WTC11 (cell line): Measurements from ENCODE around the gene SSBP2. TPM values are rescaled to one million over a fixed set of nuclear protein-coding genes. Genes with fewer than 3 reads are reported as not detected.

ENCODE experiments used
- ATAC-seq: fragments of 200-7000 bp; cut with Tn5 transposase; 2 replicates; pipeline ENCODE4 v1.10.0; 2021; ENCODE audit warnings: mild to moderate bottlenecking, moderate library complexity
- Bru-seq: library from RNA; stranded (reverse); fragments of 400-500 nt; gene quantifications from one replicate; lab custom pipeline; 2021; lab: Mats Ljungman, UMichigan
- CTCF ChIA-PET: fragments of 300-600 bp; sonication (Branson Sonifier 250); formaldehyde crosslinking; loops from one replicate; lab custom pipeline; 2021; ENCODE audit warnings: antibody characterized with exemption; lab: Charles Lee
- POLR2A ChIA-PET: fragments of 350-600 bp; sonication (Branson Sonifier 250); formaldehyde crosslinking; loops from one replicate; lab custom pipeline; 2021; ENCODE audit warnings: antibody characterized with exemption; lab: Charles Lee
- DNase-seq: peaks from one replicate; pipeline ENCODE4 v3.0.0; 2021; ENCODE audit warnings: low spot score
- H3K27ac Mint-ChIP-seq: 2 replicates; pipeline ENCODE4 v1.8.0; 2021; ENCODE audit warnings: mixed read lengths
- H3K27me3 Mint-ChIP-seq: 2 replicates; pipeline ENCODE4 v1.8.0; 2021; ENCODE audit warnings: low read depth, mild to moderate bottlenecking, moderate library complexity, mixed read lengths
- H3K36me3 Mint-ChIP-seq: 2 replicates; pipeline ENCODE4 v1.8.0; 2021; ENCODE audit warnings: mixed read lengths
- H3K4me1 Mint-ChIP-seq: 2 replicates; pipeline ENCODE4 v1.8.0; 2022; ENCODE audit warnings: mixed read lengths
- H3K4me3 Mint-ChIP-seq: 2 replicates; pipeline ENCODE4 v1.8.0; 2021; ENCODE audit warnings: mild to moderate bottlenecking, moderate library complexity, mixed read lengths
- H3K9me3 Mint-ChIP-seq: 2 replicates; pipeline ENCODE4 v1.8.0; 2021; ENCODE audit warnings: mixed read lengths
- CBFB ChIP-seq: sonication (generic); formaldehyde crosslinking; IDR thresholded peaks from 2 replicates; pipeline ENCODE4 v1.8.1; 2022; ENCODE audit warnings: mild to moderate bottlenecking, low read depth, missing genetic modification reagents
- ETV6 ChIP-seq: sonication (generic); formaldehyde crosslinking; IDR thresholded peaks from 2 replicates; pipeline ENCODE4 v1.8.1; 2022; ENCODE audit warnings: mild to moderate bottlenecking, missing genetic modification reagents
- FOXJ3 ChIP-seq: sonication (generic); formaldehyde crosslinking; IDR thresholded peaks from 2 replicates; pipeline ENCODE4 v1.9.0; 2021; ENCODE audit warnings: missing genetic modification reagents, mild to moderate bottlenecking, borderline replicate concordance
- FOXK1 ChIP-seq: sonication (generic); formaldehyde crosslinking; IDR thresholded peaks from 2 replicates; pipeline ENCODE4 v1.8.0; 2022; ENCODE audit warnings: mild to moderate bottlenecking, moderate library complexity, missing genetic modification reagents
- MXD4 ChIP-seq: fragments of 250-450 bp; sonication (Bioruptor Pico); IDR thresholded peaks from 2 replicates; pipeline ENCODE4 v1.8.0; 2021; ENCODE audit warnings: mild to moderate bottlenecking, moderate library complexity, borderline replicate concordance
- OVOL2 ChIP-seq: fragments of 250-450 bp; sonication (Bioruptor Pico); IDR thresholded peaks from 2 replicates; pipeline ENCODE4 v1.9.0; 2021; ENCODE audit warnings: mild to moderate bottlenecking, borderline replicate concordance
- TP53 ChIP-seq: sonication (generic); formaldehyde crosslinking; IDR thresholded peaks from 2 replicates; pipeline ENCODE4 v1.8.1; 2023; ENCODE audit warnings: mild to moderate bottlenecking, missing genetic modification reagents
- USF1 ChIP-seq: sonication (generic); formaldehyde crosslinking; IDR thresholded peaks from 2 replicates; pipeline ENCODE4 v1.8.0; 2022; ENCODE audit warnings: mild to moderate bottlenecking, missing genetic modification reagents
- USF2 ChIP-seq: sonication (generic); formaldehyde crosslinking; IDR thresholded peaks from 2 replicates; pipeline ENCODE4 v1.8.1; 2023; ENCODE audit warnings: mild to moderate bottlenecking, missing genetic modification reagents, moderate library complexity
- ZBTB43 ChIP-seq: sonication (generic); formaldehyde crosslinking; IDR thresholded peaks from 2 replicates; pipeline ENCODE4 v1.8.1; 2023; ENCODE audit warnings: mild to moderate bottlenecking, missing genetic modification reagents
- long read RNA-seq, 3 experiments: library from RNA in 1 of 3; library from capped mRNA in 1 of 3; library from polyadenylated mRNA in 1 of 3; unstranded in 2 of 3; stranded (forward) in 1 of 3; transcript quantifications; one replicate each; pipeline ENCODE4 v2.0.0, GENCODE V29; 2021
- total RNA-seq: library from RNA; stranded (reverse); gene quantifications from 3 replicates; pipeline ENCODE4 v1.2.3, GENCODE V29; 2021
- TF ChIP-seq, protein P1 (sequence below): fragments of 250-450 bp; sonication (Bioruptor Pico); IDR thresholded peaks from 2 replicates; pipeline ENCODE4 v1.8.0; 2021; ENCODE audit warnings: mild to moderate bottlenecking
- TF ChIP-seq, protein P2 (sequence below): sonication (generic); formaldehyde crosslinking; IDR thresholded peaks from 2 replicates; pipeline ENCODE4 v1.8.0; 2023; ENCODE audit warnings: mild to moderate bottlenecking, missing genetic modification reagents
- TF ChIP-seq, protein P3 (sequence below): sonication (generic); formaldehyde crosslinking; IDR thresholded peaks from 2 replicates; pipeline ENCODE4 v1.8.1; 2022; ENCODE audit warnings: mild to moderate bottlenecking, missing genetic modification reagents, moderate library complexity, borderline replicate concordance
- TF ChIP-seq, protein P4 (sequence below): sonication (generic); formaldehyde crosslinking; IDR thresholded peaks from 2 replicates; pipeline ENCODE4 v1.8.0; 2022; ENCODE audit warnings: mild to moderate bottlenecking, missing genetic modification reagents
- TF ChIP-seq, protein P5 (sequence below): sonication (generic); formaldehyde crosslinking; IDR thresholded peaks from 2 replicates; pipeline ENCODE4 v1.8.0; 2023; ENCODE audit warnings: missing genetic modification reagents, mild to moderate bottlenecking, borderline replicate concordance

The SSBP2 gene
- 24.9 to 29.7 TPM (median 27.8 TPM) in 3 replicates for total RNA-seq
- percentile 65 among the genes with signal in this experiment for Bru-seq, nascent RNA
- long read RNA-seq, experiment 1, full-length matches to known transcripts, result 29 of 63 reads
- long read RNA-seq, experiment 1, partial matches to known transcripts, result 6 of 63 reads
- long read RNA-seq, experiment 1, other reads (novel, unspliced or antisense), result 28 of 63 reads
- long read RNA-seq, experiment 2, full-length matches to known transcripts, result 3 of 21 reads
- long read RNA-seq, experiment 2, partial matches to known transcripts, result 2 of 21 reads
- long read RNA-seq, experiment 2, other reads (novel, unspliced or antisense), result 16 of 21 reads
- long read RNA-seq, experiment 3, full-length matches to known transcripts, result 11 of 29 reads
- long read RNA-seq, experiment 3, partial matches to known transcripts, result 2 of 29 reads
- long read RNA-seq, experiment 3, other reads (novel, unspliced or antisense), result 16 of 29 reads

DNA sequence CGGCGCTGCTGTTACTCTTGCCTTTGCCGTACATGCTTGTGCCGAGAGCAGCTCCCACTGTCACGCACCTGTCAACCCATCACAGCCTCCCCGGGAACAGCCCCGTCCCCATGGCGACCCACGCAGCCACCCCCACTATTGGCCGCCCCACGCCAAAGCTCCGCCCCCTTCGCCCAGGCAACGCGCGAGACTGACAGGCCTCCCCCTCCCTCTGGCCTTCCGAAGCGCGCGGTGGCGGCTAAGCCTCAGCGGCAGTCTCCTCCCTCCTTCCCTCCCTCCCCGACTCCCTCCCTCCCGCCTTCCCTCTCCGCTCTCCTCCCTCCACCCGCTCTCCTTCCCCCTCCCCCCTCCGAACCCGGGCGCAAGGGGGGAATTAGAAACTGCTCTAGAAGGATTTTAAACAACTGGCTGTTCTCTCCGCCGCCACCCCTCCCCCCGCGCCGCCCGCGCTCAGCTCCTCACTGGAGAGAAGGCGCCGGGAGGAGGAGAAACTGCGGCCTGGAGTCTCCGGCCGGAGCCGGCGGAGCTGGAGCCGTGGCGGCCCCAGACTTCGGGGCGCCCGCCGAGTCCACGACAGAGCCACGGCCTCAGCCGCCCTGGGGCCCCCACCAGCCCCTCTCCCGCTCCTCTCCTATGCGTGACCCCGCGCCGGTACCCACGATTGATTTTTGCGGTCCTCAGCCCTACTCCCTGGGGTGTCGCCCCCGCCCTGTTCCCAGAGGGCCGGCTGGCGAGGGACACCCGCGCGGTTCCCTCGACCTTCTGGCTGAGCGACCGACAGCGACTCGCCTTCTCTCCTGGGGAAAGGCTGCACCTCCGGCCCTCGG is at the start of gene SSBP2:
SSBP2 (minus strand) TSS at position 89 of the 827 bp plus-strand sequence; CDS start at position 34, 55 bp downstream.
- H3K36me3 Mint-ChIP-seq, result no peaks in the 10 kb centered on the region
- H3K27ac Mint-ChIP-seq, result 0 out of 2 replicates have a peak within 1 kb of the TSS, but pooled peaks have one; percentile 18
- peak within 1 kb of the TSS; percentile 83 for H3K4me3 Mint-ChIP-seq
- H3K4me1 Mint-ChIP-seq, result peaks cover 54% of the 10 kb centered on the region
- ATAC-seq (peak; percentile 79), DNase-seq (peak; percentile 99)
- CTCF ChIA-PET, result interaction anchor here (1.0 to 6.6 kb wide), 8 partner anchors 87 to 544 kb away, joined by 3 to 104 read pairs (median 10); no protein-coding TSS in a partner anchor
- POLR2A ChIA-PET, result interaction anchor here (0.6 to 5.8 kb wide), 10 partner anchors 35 to 167 kb away, joined by 3 to 110 read pairs (median 4); no protein-coding TSS in a partner anchor
- no peaks in the 10 kb centered on the region for H3K9me3 Mint-ChIP-seq
- H3K27me3 Mint-ChIP-seq, result peaks cover 21% of the 10 kb centered on the region
- TF ChIP-seq ZBTB43 (CRISPR knock-in tag) (peak; percentile 74), FOXK1 (CRISPR knock-in tag) (peak; percentile 57; the same call in 1 of the 2 replicates), FOXJ3 (no peak), USF1 (CRISPR knock-in tag) (peak; percentile 38; the same call in 1 of the 2 replicates), ETV6 (0 out of 2 replicates have a peak, but pooled peaks have one; percentile 74), OVOL2 (no peak), TP53 (CRISPR knock-in tag) (peak; percentile 67; the same call in 1 of the 2 replicates), MXD4 (CRISPR knock-in tag) (no peak), USF2 (CRISPR knock-in tag) (no peak; the same call in 1 of the 2 replicates), CBFB (CRISPR knock-in tag) (peak; percentile 92; the same call in 1 of the 2 replicates)
- TF ChIP-seq, protein P1, sequence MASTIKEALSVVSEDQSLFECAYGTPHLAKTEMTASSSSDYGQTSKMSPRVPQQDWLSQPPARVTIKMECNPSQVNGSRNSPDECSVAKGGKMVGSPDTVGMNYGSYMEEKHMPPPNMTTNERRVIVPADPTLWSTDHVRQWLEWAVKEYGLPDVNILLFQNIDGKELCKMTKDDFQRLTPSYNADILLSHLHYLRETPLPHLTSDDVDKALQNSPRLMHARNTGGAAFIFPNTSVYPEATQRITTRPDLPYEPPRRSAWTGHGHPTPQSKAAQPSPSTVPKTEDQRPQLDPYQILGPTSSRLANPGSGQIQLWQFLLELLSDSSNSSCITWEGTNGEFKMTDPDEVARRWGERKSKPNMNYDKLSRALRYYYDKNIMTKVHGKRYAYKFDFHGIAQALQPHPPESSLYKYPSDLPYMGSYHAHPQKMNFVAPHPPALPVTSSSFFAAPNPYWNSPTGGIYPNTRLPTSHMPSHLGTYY (CRISPR knock-in tag), result 0 out of 2 replicates have a peak, but pooled peaks have one; percentile 39
- TF ChIP-seq, protein P2, sequence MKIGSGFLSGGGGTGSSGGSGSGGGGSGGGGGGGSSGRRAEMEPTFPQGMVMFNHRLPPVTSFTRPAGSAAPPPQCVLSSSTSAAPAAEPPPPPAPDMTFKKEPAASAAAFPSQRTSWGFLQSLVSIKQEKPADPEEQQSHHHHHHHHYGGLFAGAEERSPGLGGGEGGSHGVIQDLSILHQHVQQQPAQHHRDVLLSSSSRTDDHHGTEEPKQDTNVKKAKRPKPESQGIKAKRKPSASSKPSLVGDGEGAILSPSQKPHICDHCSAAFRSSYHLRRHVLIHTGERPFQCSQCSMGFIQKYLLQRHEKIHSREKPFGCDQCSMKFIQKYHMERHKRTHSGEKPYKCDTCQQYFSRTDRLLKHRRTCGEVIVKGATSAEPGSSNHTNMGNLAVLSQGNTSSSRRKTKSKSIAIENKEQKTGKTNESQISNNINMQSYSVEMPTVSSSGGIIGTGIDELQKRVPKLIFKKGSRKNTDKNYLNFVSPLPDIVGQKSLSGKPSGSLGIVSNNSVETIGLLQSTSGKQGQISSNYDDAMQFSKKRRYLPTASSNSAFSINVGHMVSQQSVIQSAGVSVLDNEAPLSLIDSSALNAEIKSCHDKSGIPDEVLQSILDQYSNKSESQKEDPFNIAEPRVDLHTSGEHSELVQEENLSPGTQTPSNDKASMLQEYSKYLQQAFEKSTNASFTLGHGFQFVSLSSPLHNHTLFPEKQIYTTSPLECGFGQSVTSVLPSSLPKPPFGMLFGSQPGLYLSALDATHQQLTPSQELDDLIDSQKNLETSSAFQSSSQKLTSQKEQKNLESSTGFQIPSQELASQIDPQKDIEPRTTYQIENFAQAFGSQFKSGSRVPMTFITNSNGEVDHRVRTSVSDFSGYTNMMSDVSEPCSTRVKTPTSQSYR, result peak; percentile 79; the same call in 1 of the 2 replicates
- TF ChIP-seq, protein P3, sequence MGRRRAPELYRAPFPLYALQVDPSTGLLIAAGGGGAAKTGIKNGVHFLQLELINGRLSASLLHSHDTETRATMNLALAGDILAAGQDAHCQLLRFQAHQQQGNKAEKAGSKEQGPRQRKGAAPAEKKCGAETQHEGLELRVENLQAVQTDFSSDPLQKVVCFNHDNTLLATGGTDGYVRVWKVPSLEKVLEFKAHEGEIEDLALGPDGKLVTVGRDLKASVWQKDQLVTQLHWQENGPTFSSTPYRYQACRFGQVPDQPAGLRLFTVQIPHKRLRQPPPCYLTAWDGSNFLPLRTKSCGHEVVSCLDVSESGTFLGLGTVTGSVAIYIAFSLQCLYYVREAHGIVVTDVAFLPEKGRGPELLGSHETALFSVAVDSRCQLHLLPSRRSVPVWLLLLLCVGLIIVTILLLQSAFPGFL (CRISPR knock-in tag), result no peak
- TF ChIP-seq, protein P4, sequence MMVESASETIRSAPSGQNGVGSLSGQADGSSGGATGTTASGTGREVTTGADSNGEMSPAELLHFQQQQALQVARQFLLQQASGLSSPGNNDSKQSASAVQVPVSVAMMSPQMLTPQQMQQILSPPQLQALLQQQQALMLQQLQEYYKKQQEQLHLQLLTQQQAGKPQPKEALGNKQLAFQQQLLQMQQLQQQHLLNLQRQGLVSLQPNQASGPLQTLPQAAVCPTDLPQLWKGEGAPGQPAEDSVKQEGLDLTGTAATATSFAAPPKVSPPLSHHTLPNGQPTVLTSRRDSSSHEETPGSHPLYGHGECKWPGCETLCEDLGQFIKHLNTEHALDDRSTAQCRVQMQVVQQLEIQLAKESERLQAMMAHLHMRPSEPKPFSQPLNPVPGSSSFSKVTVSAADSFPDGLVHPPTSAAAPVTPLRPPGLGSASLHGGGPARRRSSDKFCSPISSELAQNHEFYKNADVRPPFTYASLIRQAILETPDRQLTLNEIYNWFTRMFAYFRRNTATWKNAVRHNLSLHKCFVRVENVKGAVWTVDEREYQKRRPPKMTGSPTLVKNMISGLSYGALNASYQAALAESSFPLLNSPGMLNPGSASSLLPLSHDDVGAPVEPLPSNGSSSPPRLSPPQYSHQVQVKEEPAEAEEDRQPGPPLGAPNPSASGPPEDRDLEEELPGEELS (CRISPR knock-in tag), result peak; percentile 52; the same call in 1 of the 2 replicates
- TF ChIP-seq, protein P5, sequence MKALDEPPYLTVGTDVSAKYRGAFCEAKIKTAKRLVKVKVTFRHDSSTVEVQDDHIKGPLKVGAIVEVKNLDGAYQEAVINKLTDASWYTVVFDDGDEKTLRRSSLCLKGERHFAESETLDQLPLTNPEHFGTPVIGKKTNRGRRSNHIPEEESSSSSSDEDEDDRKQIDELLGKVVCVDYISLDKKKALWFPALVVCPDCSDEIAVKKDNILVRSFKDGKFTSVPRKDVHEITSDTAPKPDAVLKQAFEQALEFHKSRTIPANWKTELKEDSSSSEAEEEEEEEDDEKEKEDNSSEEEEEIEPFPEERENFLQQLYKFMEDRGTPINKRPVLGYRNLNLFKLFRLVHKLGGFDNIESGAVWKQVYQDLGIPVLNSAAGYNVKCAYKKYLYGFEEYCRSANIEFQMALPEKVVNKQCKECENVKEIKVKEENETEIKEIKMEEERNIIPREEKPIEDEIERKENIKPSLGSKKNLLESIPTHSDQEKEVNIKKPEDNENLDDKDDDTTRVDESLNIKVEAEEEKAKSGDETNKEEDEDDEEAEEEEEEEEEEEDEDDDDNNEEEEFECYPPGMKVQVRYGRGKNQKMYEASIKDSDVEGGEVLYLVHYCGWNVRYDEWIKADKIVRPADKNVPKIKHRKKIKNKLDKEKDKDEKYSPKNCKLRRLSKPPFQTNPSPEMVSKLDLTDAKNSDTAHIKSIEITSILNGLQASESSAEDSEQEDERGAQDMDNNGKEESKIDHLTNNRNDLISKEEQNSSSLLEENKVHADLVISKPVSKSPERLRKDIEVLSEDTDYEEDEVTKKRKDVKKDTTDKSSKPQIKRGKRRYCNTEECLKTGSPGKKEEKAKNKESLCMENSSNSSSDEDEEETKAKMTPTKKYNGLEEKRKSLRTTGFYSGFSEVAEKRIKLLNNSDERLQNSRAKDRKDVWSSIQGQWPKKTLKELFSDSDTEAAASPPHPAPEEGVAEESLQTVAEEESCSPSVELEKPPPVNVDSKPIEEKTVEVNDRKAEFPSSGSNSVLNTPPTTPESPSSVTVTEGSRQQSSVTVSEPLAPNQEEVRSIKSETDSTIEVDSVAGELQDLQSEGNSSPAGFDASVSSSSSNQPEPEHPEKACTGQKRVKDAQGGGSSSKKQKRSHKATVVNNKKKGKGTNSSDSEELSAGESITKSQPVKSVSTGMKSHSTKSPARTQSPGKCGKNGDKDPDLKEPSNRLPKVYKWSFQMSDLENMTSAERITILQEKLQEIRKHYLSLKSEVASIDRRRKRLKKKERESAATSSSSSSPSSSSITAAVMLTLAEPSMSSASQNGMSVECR (CRISPR knock-in tag), result peak; percentile 26; the same call in 1 of the 2 replicates
